ENCODE data around the gene MBOAT2.

Gene MBOAT2

DNA sequence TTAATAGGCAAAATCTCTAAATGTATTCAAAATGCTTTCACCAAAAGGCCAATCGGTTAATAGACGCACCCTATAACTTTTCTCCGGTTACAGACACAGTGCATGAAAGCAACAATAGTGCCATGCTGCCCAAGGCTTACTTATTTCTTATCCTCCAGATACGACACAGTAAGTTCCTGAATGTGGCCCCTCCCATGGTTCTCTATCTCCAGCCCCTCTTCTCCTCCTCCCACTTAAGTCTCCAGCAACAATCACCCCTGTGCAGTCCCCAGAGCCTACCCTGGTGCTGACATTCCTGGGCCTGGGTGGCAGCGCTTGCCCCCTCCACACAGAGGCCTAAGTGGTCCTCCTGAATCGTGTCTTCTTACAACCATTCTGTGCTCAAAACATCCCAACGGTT, 169.6 kb downstream of the MBOAT2 start:
- in situ Hi-C loops (cut with MboI; ENCODE audit: low sequenced_read_pairs, unreplicated experiment), result no loop called here

DNA sequence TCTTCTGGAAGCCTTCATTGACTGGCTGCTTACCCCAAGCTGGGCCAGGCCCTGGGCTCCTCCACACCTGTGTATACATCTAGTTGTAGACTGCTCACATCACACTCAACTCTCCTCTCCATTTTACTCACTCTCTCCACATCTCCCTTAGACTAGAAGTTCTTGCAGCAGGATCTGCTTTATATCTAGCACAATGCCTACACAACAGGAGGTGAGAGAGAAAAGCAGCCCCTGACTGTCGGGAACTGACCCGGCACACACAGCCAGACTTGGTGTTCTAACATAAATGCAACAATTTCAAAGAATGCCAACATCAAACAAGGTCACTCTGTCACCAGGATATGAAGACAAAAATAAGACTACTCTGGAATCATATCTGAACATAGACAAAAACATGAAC, 172.0 kb downstream of the MBOAT2 start:
- in situ Hi-C loops (cut with MboI; ENCODE audit: low sequenced_read_pairs, unreplicated experiment), result no loop called here
- DNase-seq (ENCODE audit: low spot score), result no peak

More for the DNA sequence above, 169.6 kb downstream of the MBOAT2 start:
- TF ChIP-seq, protein P1, sequence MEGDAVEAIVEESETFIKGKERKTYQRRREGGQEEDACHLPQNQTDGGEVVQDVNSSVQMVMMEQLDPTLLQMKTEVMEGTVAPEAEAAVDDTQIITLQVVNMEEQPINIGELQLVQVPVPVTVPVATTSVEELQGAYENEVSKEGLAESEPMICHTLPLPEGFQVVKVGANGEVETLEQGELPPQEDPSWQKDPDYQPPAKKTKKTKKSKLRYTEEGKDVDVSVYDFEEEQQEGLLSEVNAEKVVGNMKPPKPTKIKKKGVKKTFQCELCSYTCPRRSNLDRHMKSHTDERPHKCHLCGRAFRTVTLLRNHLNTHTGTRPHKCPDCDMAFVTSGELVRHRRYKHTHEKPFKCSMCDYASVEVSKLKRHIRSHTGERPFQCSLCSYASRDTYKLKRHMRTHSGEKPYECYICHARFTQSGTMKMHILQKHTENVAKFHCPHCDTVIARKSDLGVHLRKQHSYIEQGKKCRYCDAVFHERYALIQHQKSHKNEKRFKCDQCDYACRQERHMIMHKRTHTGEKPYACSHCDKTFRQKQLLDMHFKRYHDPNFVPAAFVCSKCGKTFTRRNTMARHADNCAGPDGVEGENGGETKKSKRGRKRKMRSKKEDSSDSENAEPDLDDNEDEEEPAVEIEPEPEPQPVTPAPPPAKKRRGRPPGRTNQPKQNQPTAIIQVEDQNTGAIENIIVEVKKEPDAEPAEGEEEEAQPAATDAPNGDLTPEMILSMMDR (IDR thresholded peaks at IDR 0.05; ENCODE audit: borderline replicate concordance, control extremely low read depth, extremely low read depth, insufficient read depth, missing control alignments), result no peak
- DNase-seq (ENCODE audit: low spot score), result no peak

DNA sequence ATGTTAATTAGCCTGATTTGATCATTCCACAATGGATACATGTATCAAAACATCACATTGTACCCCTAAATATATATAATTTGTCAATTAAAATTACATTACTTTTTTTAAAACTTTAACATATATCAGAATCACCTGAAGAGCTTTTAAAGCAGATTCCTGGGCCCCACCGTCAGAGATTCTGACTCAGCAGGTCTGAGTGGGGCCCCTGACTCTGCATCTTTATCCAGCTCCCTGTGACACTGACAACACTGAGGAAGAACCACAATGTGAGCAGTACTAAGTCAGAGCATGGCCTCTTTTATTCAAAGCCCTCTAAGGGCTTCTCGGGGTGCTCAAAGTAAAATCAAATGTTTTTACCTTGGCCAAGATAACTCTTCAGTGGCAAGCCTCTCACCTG, 175.8 kb downstream of the MBOAT2 start:
- in situ Hi-C loops (cut with MboI; ENCODE audit: low sequenced_read_pairs, unreplicated experiment), result no loop called here
- no peak for DNase-seq (ENCODE audit: low spot score)
- TF ChIP-seq, protein P1 (IDR thresholded peaks at IDR 0.05; ENCODE audit: borderline replicate concordance, control extremely low read depth, extremely low read depth, insufficient read depth, missing control alignments), result no peak

More for the DNA sequence above, 172.0 kb downstream of the MBOAT2 start:
- TF ChIP-seq, protein P1 (IDR thresholded peaks at IDR 0.05; ENCODE audit: borderline replicate concordance, control extremely low read depth, extremely low read depth, insufficient read depth, missing control alignments), result no peak

DNA sequence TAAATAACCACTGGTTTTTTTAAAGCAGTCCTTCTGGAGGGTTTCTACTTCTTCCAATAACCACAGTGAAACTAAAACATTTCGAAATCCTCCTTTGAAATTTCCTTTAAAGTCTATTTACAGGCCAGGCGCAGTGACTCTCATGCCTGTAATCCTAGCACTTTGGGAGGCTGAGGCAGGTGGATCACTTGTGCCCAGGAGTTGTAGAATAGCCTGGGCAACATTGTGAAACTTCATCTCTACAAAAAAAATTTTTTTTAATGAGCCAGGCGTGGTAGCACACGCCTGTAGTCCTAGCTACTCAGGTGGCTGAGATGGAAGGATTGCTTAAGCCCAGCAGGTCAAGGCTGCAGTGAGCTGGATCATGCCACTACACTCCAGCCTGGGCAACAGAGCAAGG, 181.3 kb downstream of the MBOAT2 start:
- TF ChIP-seq, protein P1 (IDR thresholded peaks at IDR 0.05; ENCODE audit: borderline replicate concordance, control extremely low read depth, extremely low read depth, insufficient read depth, missing control alignments), result no peak
- no peak for DNase-seq (ENCODE audit: low spot score)
- in situ Hi-C loops (cut with MboI; ENCODE audit: low sequenced_read_pairs, unreplicated experiment), result no loop called here

DNA sequence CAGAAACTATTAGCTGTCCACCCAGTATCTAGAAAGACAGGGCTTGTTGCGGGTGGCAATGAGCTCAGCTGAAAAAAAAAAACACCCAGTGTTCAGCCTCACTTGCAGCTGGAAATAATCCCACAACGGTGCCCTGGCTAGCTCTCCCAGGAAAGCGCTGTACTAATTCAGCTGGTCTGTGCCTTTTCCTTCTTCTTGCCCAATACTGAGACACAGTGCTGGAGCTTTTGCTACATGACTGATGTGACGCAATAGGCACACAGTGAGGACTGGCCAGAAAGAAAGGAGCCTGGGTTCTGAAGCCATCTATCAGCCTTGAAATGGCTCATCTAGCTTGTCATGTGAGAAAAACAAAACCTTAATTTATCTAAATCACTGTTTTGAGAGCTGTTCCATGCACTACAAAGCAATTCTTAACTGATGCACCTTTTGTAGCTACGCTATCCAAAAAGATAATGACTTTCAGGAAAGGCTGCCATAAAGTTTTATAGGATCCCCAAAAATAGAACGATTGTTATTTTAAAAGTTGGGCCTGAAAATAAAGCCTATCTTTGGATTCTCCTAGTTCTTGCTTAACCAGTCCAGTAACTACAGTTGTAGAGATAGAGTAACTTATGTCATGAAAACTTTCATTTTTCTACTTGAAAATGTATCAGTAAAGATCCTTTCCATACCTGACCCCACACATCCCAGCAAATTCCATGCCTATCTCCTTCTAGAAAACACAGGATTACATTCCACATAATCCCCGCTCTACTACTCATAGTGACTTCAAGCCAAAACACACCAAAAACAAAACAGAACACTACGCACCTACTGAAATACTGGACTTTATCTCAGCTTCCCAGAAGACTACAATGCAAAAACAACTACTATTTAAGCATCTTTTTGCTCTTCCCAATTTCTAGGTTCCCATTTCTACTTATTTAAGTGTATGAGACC, 181.9 kb downstream of the MBOAT2 start:
- DNase-seq (ENCODE audit: low spot score), result no peak
- TF ChIP-seq, protein P1 (IDR thresholded peaks at IDR 0.05; ENCODE audit: borderline replicate concordance, control extremely low read depth, extremely low read depth, insufficient read depth, missing control alignments), result no peak
- in situ Hi-C loops (cut with MboI; ENCODE audit: low sequenced_read_pairs, unreplicated experiment), result no loop called here

DNA sequence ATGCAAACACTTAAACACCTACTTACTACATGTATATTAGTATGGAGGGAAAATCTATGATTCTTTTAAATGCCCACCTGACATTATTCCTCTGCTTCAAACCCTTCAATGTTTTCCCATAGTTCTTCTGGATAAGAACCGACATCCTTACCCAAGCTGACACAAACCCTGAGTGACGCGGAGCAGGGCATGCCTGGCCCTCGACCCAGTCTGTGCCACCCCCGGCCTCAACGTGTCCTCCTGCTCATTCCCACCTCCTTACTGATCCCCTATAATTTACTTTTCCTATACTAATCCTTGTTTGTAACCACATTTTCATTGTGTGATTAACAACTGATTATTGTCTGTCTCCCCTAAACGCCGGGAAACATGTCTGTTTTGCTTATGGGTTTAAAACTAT, 183.5 kb downstream of the MBOAT2 start:
- in situ Hi-C loops (cut with MboI; ENCODE audit: low sequenced_read_pairs, unreplicated experiment), result no loop called here
- DNase-seq (ENCODE audit: low spot score), result no peak
- TF ChIP-seq, protein P1 (IDR thresholded peaks at IDR 0.05; ENCODE audit: borderline replicate concordance, control extremely low read depth, extremely low read depth, insufficient read depth, missing control alignments), result no peak

Measured in GM13976 (cell line).